SH-SY5Y (cell line): ENCODE results near the gene FYB1.

Experiments
- GATA2 ChIP-seq: IDR thresholded peaks from 2 replicates; pipeline ENCODE4 v1.6.1; 2011; ENCODE audit warnings: mild to moderate bottlenecking, low read depth, low read length
- GATA3 ChIP-seq: IDR thresholded peaks from 2 replicates; pipeline ENCODE4 v1.6.1; 2011; ENCODE audit warnings: low read depth, mild to moderate bottlenecking, low read length, moderate library complexity

The FYB1 gene

GRCh38 chr5:39092581-39093351 lies 126.6 kb downstream of the FYB1 start:
- TF ChIP-seq GATA3 (no peak), GATA2 (no peak)

- TF ChIP-seq GATA2 = no peak
- TF ChIP-seq GATA3 = no peak
Observed at GRCh38 chr5:39091940-39092580, 127.3 kb downstream of the FYB1 start.

- TF ChIP-seq GATA2 (no peak), GATA3 (no peak)
Observed at GRCh38 chr5:39083968-39084367, 135.4 kb downstream of the FYB1 start.

GRCh38 chr5:39082995-39083394 lies 136.4 kb downstream of the FYB1 start:
- TF ChIP-seq GATA2 = no peak
- no peak for TF ChIP-seq GATA3

- TF ChIP-seq GATA2 (no peak), GATA3 (no peak)
Observed at GRCh38 chr5:39080597-39081204, 138.7 kb downstream of the FYB1 start.

- TF ChIP-seq GATA2 = no peak
- no peak for TF ChIP-seq GATA3
Observed at GRCh38 chr5:39080168-39080567, 139.2 kb downstream of the FYB1 start.

- no peak for TF ChIP-seq GATA2
- no peak for TF ChIP-seq GATA3
Observed at GRCh38 chr5:39079147-39079546, 140.2 kb downstream of the FYB1 start.

- TF ChIP-seq GATA3 (no peak), GATA2 (no peak)
Observed at GRCh38 chr5:39076757-39077728, 142.3 kb downstream of the FYB1 start.

- no peak for TF ChIP-seq GATA2
- TF ChIP-seq GATA3 = no peak
Observed at GRCh38 chr5:39076101-39076756, 143.1 kb downstream of the FYB1 start.

GRCh38 chr5:39074017-39074814 lies 145.1 kb downstream of the FYB1 start, which contains the start of gene RICTOR:
RICTOR (minus strand) TSS chr5:39074399; CDS start chr5:39074377, 22 bp downstream.
- TF ChIP-seq GATA2 (no peak), GATA3 (no peak)

GRCh38 chr5:39073767-39074016 lies 145.7 kb downstream of the FYB1 start:
- TF ChIP-seq GATA2 = no peak
- no peak for TF ChIP-seq GATA3

- no peak for TF ChIP-seq GATA3
- no peak for TF ChIP-seq GATA2
Observed at GRCh38 chr5:39072925-39073766, 146.2 kb downstream of the FYB1 start.
